Cardiac muscle cell (in vitro differentiated cells and primary cell): ENCODE measurements around the gene ADH5. TPM values are rescaled to one million over a fixed set of nuclear protein-coding genes. Genes with fewer than 3 reads are reported as not detected.
"Not testable (repeated sequence)": the region's sequence is repeated elsewhere in the genome, so short reads cannot be mapped to it uniquely, and the experiment has no call there.

Source experiments
- DNase-seq, 2 donors: peaks; one replicate each; pipeline versions ENCODE4 v3.0.0 to v3.0.0-alpha.2; 2010 to 2017; ENCODE audit warnings: low read depth in 1 of 2, low spot score in 1 of 2
- H3K27ac ChIP-seq: fragments of 200-600 bp; sonication (generic); 2 replicates; pipeline ENCODE4 v1.5.1; 2016
- H3K27me3 ChIP-seq: fragments of 200-600 bp; sonication (generic); 2 replicates; pipeline ENCODE4 v1.6.0; 2016; ENCODE audit warnings: control low read depth
- H3K36me3 ChIP-seq: fragments of 200-600 bp; sonication (generic); 2 replicates; pipeline ENCODE4 v1.5.1; 2016; ENCODE audit warnings: control low read depth
- H3K4me1 ChIP-seq: fragments of 200-600 bp; sonication (generic); 2 replicates; pipeline ENCODE4 v1.8.1; 2017; ENCODE audit warnings: low read depth, mild to moderate bottlenecking, mixed run types
- H3K4me3 ChIP-seq: fragments of 200-600 bp; sonication (generic); 2 replicates; pipeline ENCODE4 v1.5.1; 2016; ENCODE audit warnings: mild to moderate bottlenecking
- H3K9me3 ChIP-seq: fragments of 200-600 bp; sonication (generic); 2 replicates; pipeline ENCODE4 v1.5.1; 2017; ENCODE audit warnings: low read depth, mild to moderate bottlenecking, control low read depth
- polyA plus RNA-seq: library from polyadenylated mRNA; unstranded; fragments of >200 nt; fragmentation: Nextera tagmentation; extraction: Ambion mirVana; gene quantifications from 2 replicates; pipeline ENCODE4 v1.2.1, GENCODE V29; 2016
- total RNA-seq: library from RNA; depleted of rRNA; stranded (reverse); fragments of >200 nt; gene quantifications from 2 replicates; pipeline ENCODE4 v1.2.3, GENCODE V29; 2016
- TF ChIP-seq, protein P1 (sequence below): IDR thresholded peaks from 2 replicates; pipeline ENCODE4 v1.5.1; 2012; ENCODE audit warnings: low read depth, mild to moderate bottlenecking, low read length

Gene ADH5
- total and polyA plus RNA-seq, 2 experiments from 2014 or later: 148 to 177 TPM

DNA sequence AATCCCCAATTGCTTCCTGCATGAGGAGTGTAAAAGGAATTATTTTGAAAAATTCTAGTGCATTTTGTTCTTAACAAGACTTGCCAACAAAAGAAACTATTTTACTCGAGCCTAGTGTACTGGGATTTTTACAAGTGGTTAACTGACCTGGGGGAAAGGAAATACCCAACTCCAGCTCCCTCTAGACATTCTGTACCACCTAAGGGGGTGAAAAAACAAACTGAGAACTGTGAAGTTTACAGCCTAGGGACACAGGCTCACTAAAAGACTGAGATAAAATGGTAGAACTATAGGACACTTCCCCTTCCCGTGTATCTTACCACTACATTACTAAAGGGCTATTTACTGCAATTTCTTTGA is 2.6 kb upstream of the ADH5 start:
- H3K4me1 ChIP-seq: peaks cover 18% of the 10 kb centered on the region
- H3K27me3 ChIP-seq: no peaks in the 10 kb centered on the region
- no peaks in the 10 kb centered on the region for H3K9me3 ChIP-seq
- TF ChIP-seq, protein P1, sequence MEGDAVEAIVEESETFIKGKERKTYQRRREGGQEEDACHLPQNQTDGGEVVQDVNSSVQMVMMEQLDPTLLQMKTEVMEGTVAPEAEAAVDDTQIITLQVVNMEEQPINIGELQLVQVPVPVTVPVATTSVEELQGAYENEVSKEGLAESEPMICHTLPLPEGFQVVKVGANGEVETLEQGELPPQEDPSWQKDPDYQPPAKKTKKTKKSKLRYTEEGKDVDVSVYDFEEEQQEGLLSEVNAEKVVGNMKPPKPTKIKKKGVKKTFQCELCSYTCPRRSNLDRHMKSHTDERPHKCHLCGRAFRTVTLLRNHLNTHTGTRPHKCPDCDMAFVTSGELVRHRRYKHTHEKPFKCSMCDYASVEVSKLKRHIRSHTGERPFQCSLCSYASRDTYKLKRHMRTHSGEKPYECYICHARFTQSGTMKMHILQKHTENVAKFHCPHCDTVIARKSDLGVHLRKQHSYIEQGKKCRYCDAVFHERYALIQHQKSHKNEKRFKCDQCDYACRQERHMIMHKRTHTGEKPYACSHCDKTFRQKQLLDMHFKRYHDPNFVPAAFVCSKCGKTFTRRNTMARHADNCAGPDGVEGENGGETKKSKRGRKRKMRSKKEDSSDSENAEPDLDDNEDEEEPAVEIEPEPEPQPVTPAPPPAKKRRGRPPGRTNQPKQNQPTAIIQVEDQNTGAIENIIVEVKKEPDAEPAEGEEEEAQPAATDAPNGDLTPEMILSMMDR: no peak
- no peak overlapping the region for H3K4me3 ChIP-seq
- H3K27ac ChIP-seq: peak overlapping the region; percentile 24
- no peaks in the 10 kb centered on the region for H3K36me3 ChIP-seq
- DNase-seq: no peak

DNA sequence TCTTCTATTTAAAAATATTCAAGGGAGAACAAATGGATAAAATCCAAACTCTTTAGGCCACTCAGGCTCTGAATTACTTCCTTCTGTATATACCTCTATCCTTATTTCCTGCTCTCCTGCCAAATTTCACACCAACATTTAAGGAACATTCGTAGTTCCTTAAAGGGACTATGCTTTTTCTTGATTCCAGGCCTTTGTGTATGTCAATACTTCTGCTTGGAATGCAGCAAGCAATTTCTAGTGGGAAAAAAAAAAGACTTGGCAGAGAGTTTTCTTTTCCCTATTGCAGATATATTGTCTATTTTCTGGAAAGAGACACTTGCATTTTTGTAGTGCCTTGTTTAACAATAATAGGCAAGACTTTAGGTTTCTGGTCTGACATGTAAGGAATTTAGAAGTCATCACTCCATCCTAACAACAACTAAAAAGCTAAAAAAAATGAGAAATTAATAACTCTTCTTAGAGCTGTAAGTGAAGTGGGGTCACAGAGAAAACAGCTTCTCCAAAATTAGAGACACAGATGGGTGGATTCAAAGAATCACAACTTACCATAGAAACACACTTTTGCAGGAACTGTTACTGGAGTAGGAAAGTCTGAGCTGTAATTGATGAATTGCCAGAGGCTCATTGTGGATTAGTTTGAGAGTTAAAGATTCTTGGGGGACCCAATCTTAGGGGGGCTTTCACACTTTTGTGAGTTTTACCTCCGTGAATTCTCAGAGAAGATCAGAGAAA is 2.1 kb upstream of the ADH5 start:
- Histone ChIP-seq H3K36me3 (no peaks in the 10 kb centered on the region), H3K27ac (peak overlapping the region; percentile 24), H3K4me1 (peaks cover 18% of the 10 kb centered on the region), H3K9me3 (no peaks in the 10 kb centered on the region), H3K4me3 (no peak overlapping the region), H3K27me3 (no peaks in the 10 kb centered on the region)
- TF ChIP-seq, protein P1: no peak
- peak in 1 of 2 donors; percentile 46 for DNase-seq

DNA sequence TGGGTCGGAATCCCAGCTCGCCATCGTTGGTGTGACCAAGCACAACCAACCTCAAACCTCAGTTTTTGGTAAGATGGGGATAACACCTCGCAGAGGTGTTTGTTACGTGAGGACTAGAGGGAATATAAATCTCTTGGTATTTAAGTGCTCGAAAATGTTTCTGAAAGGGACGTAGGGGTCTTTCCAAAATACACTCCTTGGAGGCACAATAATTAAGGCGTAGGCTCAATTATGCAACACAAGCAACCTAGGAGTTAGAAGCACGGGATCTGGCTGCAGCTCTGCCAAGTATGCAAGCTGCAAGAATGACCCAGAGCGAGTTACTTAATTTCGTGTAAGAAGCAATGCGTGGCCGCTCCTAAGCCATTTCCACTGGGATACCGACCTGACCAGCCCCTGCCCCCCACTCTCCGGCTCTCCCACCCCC is 552 bp downstream of the ADH5 start:
- H3K4me3 ChIP-seq: peak overlapping the region; percentile 94
- no peaks in the 10 kb centered on the region for H3K9me3 ChIP-seq
- peaks cover 18% of the 10 kb centered on the region for H3K4me1 ChIP-seq
- no peaks in the 10 kb centered on the region for H3K27me3 ChIP-seq
- peaks cover 13% of the 10 kb centered on the region for H3K36me3 ChIP-seq
- DNase-seq: peak; percentile 67 to 91
- TF ChIP-seq, protein P1: no peak
- peak overlapping the region; percentile 93 for H3K27ac ChIP-seq

DNA sequence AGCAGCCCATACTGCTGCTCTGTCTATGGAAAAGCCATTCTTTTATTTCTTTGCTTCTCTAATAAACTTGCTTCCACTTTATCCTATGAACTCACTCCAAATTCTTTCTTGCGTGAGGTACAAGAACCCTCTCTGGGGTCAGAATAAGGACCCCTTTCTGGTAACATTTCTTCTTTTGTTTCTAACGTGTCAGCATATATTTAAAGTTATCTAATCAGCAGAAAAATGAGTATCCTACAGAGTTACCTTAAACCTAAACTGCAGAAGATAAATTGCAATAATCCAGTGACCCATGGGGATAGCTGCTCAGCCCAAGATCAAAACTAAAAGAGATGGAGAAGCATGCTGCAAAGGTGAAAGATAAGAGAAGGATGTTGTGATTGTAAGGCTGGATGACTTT is 4.0 kb downstream of the ADH5 start:
- TF ChIP-seq, protein P1: no peak
- no peaks in the 10 kb centered on the region for H3K9me3 ChIP-seq
- no peak overlapping the region for H3K4me3 ChIP-seq
- DNase-seq: no peak
- no peak overlapping the region for H3K27ac ChIP-seq
- no peaks in the 10 kb centered on the region for H3K27me3 ChIP-seq
- peaks cover 5% of the 10 kb centered on the region for H3K4me1 ChIP-seq
- peaks cover 35% of the 10 kb centered on the region for H3K36me3 ChIP-seq

DNA sequence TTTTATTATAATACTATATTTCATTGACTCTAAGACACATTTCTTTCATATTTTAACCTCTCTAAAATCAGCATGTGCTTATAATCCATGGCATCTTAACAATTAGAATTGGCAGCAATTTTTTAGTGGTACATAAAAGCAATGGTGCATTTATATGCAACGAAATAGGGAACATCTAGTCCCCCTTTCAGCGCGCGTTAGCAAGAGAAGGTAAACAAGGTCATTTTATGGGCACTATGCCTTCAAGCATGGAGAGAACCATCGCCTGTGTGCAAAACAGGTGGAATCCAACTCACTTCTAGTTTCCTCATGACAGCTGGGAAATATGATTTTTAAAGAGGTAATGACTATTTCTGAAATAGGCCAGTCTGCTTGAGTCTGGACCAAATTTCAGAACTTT is 6.4 kb downstream of the ADH5 start:
- TF ChIP-seq, protein P1: no peak
- Histone ChIP-seq H3K4me3 (no peak overlapping the region), H3K4me1 (peaks cover 1% of the 10 kb centered on the region), H3K36me3 (peaks cover 47% of the 10 kb centered on the region), H3K27ac (no peak overlapping the region), H3K9me3 (no peaks in the 10 kb centered on the region), H3K27me3 (no peaks in the 10 kb centered on the region)
- no peak for DNase-seq

DNA sequence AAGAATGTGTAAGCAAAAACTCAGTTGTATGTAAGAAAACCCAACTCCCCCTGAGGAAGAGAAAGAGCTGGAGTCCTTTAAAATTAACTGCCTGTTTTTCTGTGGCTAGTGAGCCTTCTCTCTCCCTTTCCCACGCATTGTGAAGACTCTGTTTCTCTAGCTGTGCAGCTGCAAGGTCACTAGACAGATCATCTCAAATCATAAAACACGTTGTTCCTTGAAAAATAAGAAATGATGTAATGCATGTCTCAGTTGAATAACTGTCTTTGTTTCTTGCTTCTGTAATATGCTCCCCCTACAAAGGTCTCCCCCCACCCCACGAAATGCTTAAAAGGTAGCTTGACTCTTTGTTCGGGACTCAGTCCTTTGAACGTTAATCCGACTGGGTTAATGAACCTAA is 7.7 kb downstream of the ADH5 start:
- not testable (repeated sequence) for DNase-seq, H3K9me3 ChIP-seq, H3K4me1 ChIP-seq, H3K27me3 ChIP-seq, H3K4me3 ChIP-seq, H3K27ac ChIP-seq
- H3K36me3 ChIP-seq: peaks cover 47% of the 10 kb centered on the region
